Measurements from ENCODE around the gene ZC3H7B. TPM values are rescaled to one million over a fixed set of nuclear protein-coding genes. Genes with fewer than 3 reads are reported as not detected.

The ZC3H7B gene
- total and polyA plus RNA-seq, 12 donors, result 31.2 to 133 (median 77.6) TPM

- H3K9me3 ChIP-seq (replicated peaks in 1 of 3), result no peaks in the 10 kb centered on the region
- peak; percentile 42 to 83 (median 76) for DNase-seq
- H3K4me1 ChIP-seq (replicated peaks in 1 of 2), result peaks cover 32 to 41% of the 10 kb centered on the region in 2 donors
- no peaks in the 10 kb centered on the region for H3K36me3 ChIP-seq (replicated peaks in 1 of 2)
- 22 to 37% (median 35%) methylated on average over 5 to 7 of the region's 7 CpGs for WGBS, 4 donors
- H3K27me3 ChIP-seq, result no peaks in the 10 kb centered on the region
- H3K27ac ChIP-seq, result peak overlapping the region in 4 of 5 donors; percentile 36 to 72 (median 48)
- TF ChIP-seq POLR2A (IDR thresholded peaks at IDR 0.05), result no peak
- TF ChIP-seq, protein P1, sequence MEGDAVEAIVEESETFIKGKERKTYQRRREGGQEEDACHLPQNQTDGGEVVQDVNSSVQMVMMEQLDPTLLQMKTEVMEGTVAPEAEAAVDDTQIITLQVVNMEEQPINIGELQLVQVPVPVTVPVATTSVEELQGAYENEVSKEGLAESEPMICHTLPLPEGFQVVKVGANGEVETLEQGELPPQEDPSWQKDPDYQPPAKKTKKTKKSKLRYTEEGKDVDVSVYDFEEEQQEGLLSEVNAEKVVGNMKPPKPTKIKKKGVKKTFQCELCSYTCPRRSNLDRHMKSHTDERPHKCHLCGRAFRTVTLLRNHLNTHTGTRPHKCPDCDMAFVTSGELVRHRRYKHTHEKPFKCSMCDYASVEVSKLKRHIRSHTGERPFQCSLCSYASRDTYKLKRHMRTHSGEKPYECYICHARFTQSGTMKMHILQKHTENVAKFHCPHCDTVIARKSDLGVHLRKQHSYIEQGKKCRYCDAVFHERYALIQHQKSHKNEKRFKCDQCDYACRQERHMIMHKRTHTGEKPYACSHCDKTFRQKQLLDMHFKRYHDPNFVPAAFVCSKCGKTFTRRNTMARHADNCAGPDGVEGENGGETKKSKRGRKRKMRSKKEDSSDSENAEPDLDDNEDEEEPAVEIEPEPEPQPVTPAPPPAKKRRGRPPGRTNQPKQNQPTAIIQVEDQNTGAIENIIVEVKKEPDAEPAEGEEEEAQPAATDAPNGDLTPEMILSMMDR (IDR thresholded peaks at IDR 0.05), result no peak
- intact Hi-C loops (cut with DNase I), result no loop called here
- H3K4me3 ChIP-seq, result no peak overlapping the region
These were observed 7.2 kb downstream of the ZC3H7B start for GRCh38 chr22:41308544-41308947.

GRCh38 chr22:41310336-41310735 is 9.0 kb downstream of the ZC3H7B start:
- no peak for DNase-seq
- peaks cover 16 to 25% of the 10 kb centered on the region in 2 donors for H3K4me1 ChIP-seq (replicated peaks in 1 of 2)
- 40 to 83% (median 73%) methylated on average over 1 of the region's 1 CpG for WGBS, 4 donors
- TF ChIP-seq POLR2A (IDR thresholded peaks at IDR 0.05), result no peak
- TF ChIP-seq, protein P1 (IDR thresholded peaks at IDR 0.05), result no peak
- intact Hi-C loops (cut with DNase I), result no loop called here
- H3K4me3 ChIP-seq, result no peak overlapping the region
- no peak overlapping the region for H3K27ac ChIP-seq
- H3K9me3 ChIP-seq (replicated peaks in 1 of 3), result no peaks in the 10 kb centered on the region
- no peaks in the 10 kb centered on the region for H3K27me3 ChIP-seq
- no peaks in the 10 kb centered on the region for H3K36me3 ChIP-seq (replicated peaks in 1 of 2)

- WGBS, 4 donors, result 73 to 88% (median 83%) methylated on average over 5 of the region's 5 CpGs
- Histone ChIP-seq H3K9me3 (replicated peaks in 1 of 3) (no peaks in the 10 kb centered on the region), H3K27me3 (no peaks in the 10 kb centered on the region), H3K4me1 (replicated peaks in 1 of 2) (peaks cover 11 to 13% of the 10 kb centered on the region in 2 donors), H3K27ac (no peak overlapping the region), H3K4me3 (no peak overlapping the region), H3K36me3 (replicated peaks in 1 of 2) (no peaks in the 10 kb centered on the region)
- intact Hi-C loops (cut with DNase I), result no loop called here
- DNase-seq, result no peak
- no peak for TF ChIP-seq POLR2A (IDR thresholded peaks at IDR 0.05)
- TF ChIP-seq, protein P1 (IDR thresholded peaks at IDR 0.05), result no peak
These were observed 10.2 kb downstream of the ZC3H7B start for GRCh38 chr22:41311487-41311886.

GRCh38 chr22:41314821-41315220 is 13.5 kb downstream of the ZC3H7B start:
- Histone ChIP-seq H3K4me3 (no peak overlapping the region), H3K36me3 (replicated peaks in 1 of 2) (no peaks in the 10 kb centered on the region), H3K27ac (no peak overlapping the region), H3K4me1 (replicated peaks in 1 of 2) (no peaks in the 10 kb centered on the region), H3K9me3 (replicated peaks in 1 of 3) (no peaks in the 10 kb centered on the region), H3K27me3 (no peaks in the 10 kb centered on the region)
- no peak for DNase-seq
- intact Hi-C loops (cut with DNase I), result no loop called here
- WGBS, 4 donors, result 81 to 87% (median 84%) methylated on average over 8 of the region's 8 CpGs
- TF ChIP-seq POLR2A (IDR thresholded peaks at IDR 0.05), result no peak
- TF ChIP-seq, protein P1 (IDR thresholded peaks at IDR 0.05), result no peak
